Thoracic aorta (tissue), 2 donors: ENCODE measurements around the gene WNT7B. TPM values are rescaled to one million over a fixed set of nuclear protein-coding genes. Genes with fewer than 3 reads are reported as not detected.

Experiments
- ATAC-seq: fragments of 150-250 bp; one replicate; pipeline ENCODE4 v1.8.0; 2017; ENCODE audit warnings: low read depth; ENCODE audit not compliant: insufficient number of reproducible peaks, low FRiP score
- DNase-seq: peaks from one replicate; pipeline ENCODE4 v3.0.0-alpha.2; 2020; ENCODE audit warnings: low spot score
- H3K27ac ChIP-seq, 2 donors: fragments of 200-600 bp; sonication (generic); 1 replicate in 1 of 2; 2 replicates in 1 of 2; pipeline ENCODE4 v1.5.1; 2016; ENCODE audit warnings: mild to moderate bottlenecking in 2 of 2, moderate library complexity in 2 of 2
- H3K27me3 ChIP-seq: fragments of 200-600 bp; sonication (generic); replicated peaks from 2 replicates; pipeline ENCODE4 v1.6.0; 2016; ENCODE audit warnings: mild to moderate bottlenecking; ENCODE audit not compliant: insufficient read depth
- H3K36me3 ChIP-seq: fragments of 200-600 bp; sonication (generic); one replicate; pipeline ENCODE4 v1.5.1; 2016
- H3K4me1 ChIP-seq, 2 donors: fragments of 200-600 bp; sonication (generic); 1 replicate in 1 of 2; 2 replicates in 1 of 2; pipeline versions ENCODE4 v1.5.1 to v1.6.0; 2016; ENCODE audit warnings: low read depth in 2 of 2, mild to moderate bottlenecking in 1 of 2; ENCODE audit not compliant: control insufficient read depth in 1 of 2
- H3K4me3 ChIP-seq: fragments of 200-600 bp; sonication (generic); 2 replicates; pipeline ENCODE4 v1.5.1; 2016; ENCODE audit warnings: mild to moderate bottlenecking
- H3K9me3 ChIP-seq: fragments of 200-600 bp; sonication (generic); 2 replicates; pipeline ENCODE4 v1.5.1; 2016
- CTCF ChIP-seq: fragments of 200-600 bp; sonication (generic); IDR thresholded peaks from one replicate; pipeline ENCODE4 v1.5.1; 2019; ENCODE audit warnings: antibody characterized with exemption
- total RNA-seq, 2 donors: library from RNA; depleted of rRNA; stranded (reverse); fragments of >200 nt; gene quantifications; one replicate each; pipeline versions ENCODE4 v1.1.0 to v1.2.3, GENCODE V29; 2016

Gene WNT7B
- total RNA-seq, 2 donors from 2014 or later: not detected

- Histone ChIP-seq H3K27ac (no peak overlapping the region), H3K4me3 (no peak overlapping the region), H3K27me3 (no peaks in the 10 kb centered on the region), H3K9me3 (no peaks in the 10 kb centered on the region), H3K36me3 (no peaks in the 10 kb centered on the region), H3K4me1 (peaks cover 8 to 36% of the 10 kb centered on the region in 2 donors)
- ATAC-seq (no peak), DNase-seq (no peak)
- no peak for TF ChIP-seq CTCF
Measured at GRCh38 chr22:45906946-45907345, 70.0 kb downstream of the WNT7B start.

GRCh38 chr22:45905924-45906865 lies 70.8 kb downstream of the WNT7B start:
- Histone ChIP-seq H3K27ac (peak overlapping the region; percentile 16 to 25), H3K9me3 (no peaks in the 10 kb centered on the region), H3K4me1 (peaks cover 8 to 31% of the 10 kb centered on the region in 2 donors), H3K27me3 (no peaks in the 10 kb centered on the region), H3K4me3 (peak overlapping the region; percentile 31), H3K36me3 (no peaks in the 10 kb centered on the region)
- no peak for TF ChIP-seq CTCF
- peak; percentile 46 for ATAC-seq
- peak; percentile 9 for DNase-seq

DNA sequence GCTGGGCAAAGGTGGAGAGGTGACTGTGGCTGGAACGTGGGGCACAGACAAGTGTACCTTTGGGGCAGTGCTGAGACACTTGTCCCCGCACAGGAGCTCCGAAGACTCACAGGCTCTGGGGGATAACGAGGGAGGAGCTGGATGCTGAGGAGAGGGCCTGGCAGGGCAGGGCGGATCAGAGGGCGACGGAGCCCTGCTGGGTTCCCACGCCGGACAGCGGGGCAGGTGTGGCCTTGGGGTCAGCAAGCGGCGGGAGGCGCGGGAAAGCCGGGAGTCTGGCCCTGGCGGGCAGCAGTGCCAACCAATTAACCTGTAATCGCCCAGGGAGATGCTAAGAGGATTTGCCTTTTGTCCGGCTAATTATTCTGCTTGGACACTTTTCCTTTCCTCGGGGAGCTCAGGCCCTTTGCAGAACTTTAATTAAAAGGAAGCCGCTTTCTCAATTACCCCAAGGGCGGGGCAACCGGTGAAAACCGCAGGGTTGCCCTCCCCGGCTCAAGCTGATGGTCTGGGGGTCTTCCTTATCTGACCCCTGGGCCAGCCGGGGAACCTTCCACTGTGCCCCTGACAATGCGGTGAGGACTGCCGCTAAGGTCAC lies 71.5 kb downstream of the WNT7B start:
- Histone ChIP-seq H3K27me3 (no peaks in the 10 kb centered on the region), H3K27ac (peak overlapping the region; percentile 16 to 25), H3K36me3 (no peaks in the 10 kb centered on the region), H3K9me3 (no peaks in the 10 kb centered on the region), H3K4me3 (peak overlapping the region; percentile 31), H3K4me1 (peaks cover 8 to 31% of the 10 kb centered on the region in 2 donors)
- no peak for DNase-seq
- TF ChIP-seq CTCF: no peak
- ATAC-seq: no peak

DNA sequence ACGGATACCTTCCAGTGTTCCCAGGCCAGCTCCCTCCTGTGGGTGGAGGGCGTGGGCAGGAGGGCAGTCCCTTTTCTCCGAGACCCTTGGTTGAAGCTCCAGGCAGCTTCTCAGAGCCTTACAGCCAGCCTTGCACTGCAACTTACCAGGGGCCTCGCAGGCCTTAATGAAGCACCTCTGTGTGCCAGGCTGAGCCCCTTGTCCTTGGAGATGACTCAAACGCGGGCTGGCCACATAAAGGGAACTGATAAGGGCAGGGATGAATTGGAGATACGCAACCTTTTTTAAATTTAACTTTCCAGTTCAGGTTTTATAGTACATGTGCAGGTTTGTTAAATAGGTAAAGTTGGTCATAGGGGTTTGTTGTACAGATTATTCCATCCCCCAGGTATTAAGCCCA lies 72.7 kb downstream of the WNT7B start:
- TF ChIP-seq CTCF: no peak
- H3K4me1 ChIP-seq: peaks cover 8 to 31% of the 10 kb centered on the region in 2 donors
- H3K27ac ChIP-seq: no peak overlapping the region
- H3K4me3 ChIP-seq: no peak overlapping the region
- no peaks in the 10 kb centered on the region for H3K9me3 ChIP-seq
- H3K36me3 ChIP-seq: no peaks in the 10 kb centered on the region
- DNase-seq (no peak), ATAC-seq (no peak)
- H3K27me3 ChIP-seq: no peaks in the 10 kb centered on the region
